Stomach (tissue), 9 donors: Measurements from ENCODE around the gene STYX. TPM values are rescaled to one million over a fixed set of nuclear protein-coding genes. Genes with fewer than 3 reads are reported as not detected.

ENCODE experiments used
- DNase-seq, 2 donors: peaks; one replicate each; pipeline versions ENCODE4 v3.0.0 to v3.0.0-alpha.2; 2013 to 2019
- H3K27ac ChIP-seq, 5 donors: fragments of 200-600 bp in 4 of 5; sonication (generic) in 4 of 5; one replicate each; pipeline ENCODE4 v1.5.1; 2013 to 2019; ENCODE audit warnings: mild to moderate bottlenecking in 1 of 5, moderate library complexity in 1 of 5
- H3K27me3 ChIP-seq, 3 donors: fragments of 200-600 bp; sonication (generic); one replicate each; pipeline ENCODE4 v1.5.1; 2017 to 2019; ENCODE audit warnings: mixed run types in 1 of 3
- H3K36me3 ChIP-seq, 4 donors: fragments of 200-600 bp; sonication (generic); 1 replicate in 3 of 4; 2 replicates in 1 of 4; pipeline ENCODE4 v1.5.1; 2016 to 2019
- H3K4me1 ChIP-seq, 4 donors: fragments of 200-600 bp; sonication (generic); one replicate each; pipeline ENCODE4 v1.5.1; 2016 to 2019
- H3K4me3 ChIP-seq, 4 donors: fragments of 200-600 bp; sonication (generic) in 3 of 4; one replicate each; pipeline ENCODE4 v1.5.1; 2016 to 2019; ENCODE audit warnings: mild to moderate bottlenecking in 1 of 4
- H3K9me3 ChIP-seq, 4 donors: fragments of 200-600 bp; sonication (generic); one replicate each; pipeline ENCODE4 v1.5.1; 2016 to 2019
- CTCF ChIP-seq, 7 experiments: fragments of 450-650 bp in 4 of 7; fragments of 200-600 bp in 3 of 7; sonication (generic) in 3 of 7; IDR thresholded peaks; one replicate each; pipeline ENCODE4 v1.5.1; 2016 to 2019; ENCODE audit warnings: antibody characterized with exemption in 7 of 7, control low read depth in 2 of 7, mild to moderate bottlenecking in 1 of 7
- EP300 ChIP-seq: sonication (generic); formaldehyde crosslinking; IDR thresholded peaks from one replicate; pipeline ENCODE4 v1.6.1; 2017; ENCODE audit warnings: antibody characterized with exemption
- POLR2A ChIP-seq, 4 donors: fragments of 450-650 bp; IDR thresholded peaks; one replicate each; pipeline ENCODE4 v1.6.1; 2016; ENCODE audit warnings: antibody characterized with exemption in 4 of 4, control low read depth in 2 of 4, mild to moderate bottlenecking in 1 of 4, moderate library complexity in 1 of 4
- POLR2AphosphoS5 ChIP-seq, 3 donors: sonication (generic); formaldehyde crosslinking; IDR thresholded peaks; one replicate each; pipeline ENCODE4 v1.6.1; 2016; ENCODE audit warnings: antibody characterized with exemption in 3 of 3
- WGBS, 5 donors: extraction: QIAGEN DNeasy Blood & Tissue Kit in 3 of 5; methylation state at CpG; one replicate each; pipeline versions ENCODE4 v1.1.5 to v1.1.7; 2013 to 2018; 5-methylcytosine and 5-hydroxymethylcytosine counted together
- intact Hi-C: fragments of 100-400 bp; cut with DNase I; formaldehyde crosslinking; loops from one replicate; pipeline ENCODE4 v1.15.1; 2023; ENCODE audit warnings: low total_unique reads
- polyA plus RNA-seq, 3 donors: library from polyadenylated mRNA; stranded (reverse); fragments of 200-250 nt; gene quantifications; one replicate each; pipeline ENCODE4 v1.2.3, GENCODE V29; 2013
- total RNA-seq, 5 donors: library from RNA; depleted of rRNA; stranded (reverse); fragments of >200 nt; gene quantifications; one replicate each; pipeline versions ENCODE4 v1.1.0 to v1.2.3, GENCODE V29; 2014 to 2016
- donor health status: healthy with polysubstance abuse.
- donor health status: Bipolar disorder and iron deficiency.
- donor health status: healthy.

Gene STYX
- total and polyA plus RNA-seq, 8 donors: 4.8 to 23.3 (median 10.0) TPM

GRCh38 chr14:52690983-52691760, 38.8 kb upstream of the STYX start:
- TF ChIP-seq POLR2A (IDR thresholded peaks at IDR 0.05): no peak
- TF ChIP-seq CTCF (IDR thresholded peaks at IDR 0.05): no peak
- TF ChIP-seq EP300: no peak
- TF ChIP-seq POLR2AphosphoS5 (IDR thresholded peaks at IDR 0.05): no peak
- Histone ChIP-seq H3K27me3 (no peaks in the 10 kb centered on the region), H3K27ac (no peak overlapping the region), H3K4me3 (no peak overlapping the region), H3K9me3 (no peaks in the 10 kb centered on the region), H3K36me3 (no peaks in the 10 kb centered on the region), H3K4me1 (peaks cover 30 to 80% (median 62%) of the 10 kb centered on the region in 4 donors)
- intact Hi-C loops: no loop called here
- WGBS, 5 donors: 60 to 76% (median 63%) methylated on average over 7 of the region's 7 CpGs
- DNase-seq: no peak

GRCh38 chr14:52692248-52692962, 37.6 kb upstream of the STYX start:
- intact Hi-C loops: no loop called here
- Histone ChIP-seq H3K4me1 (peaks cover 28 to 71% (median 58%) of the 10 kb centered on the region in 4 donors), H3K36me3 (no peaks in the 10 kb centered on the region), H3K4me3 (no peak overlapping the region), H3K27ac (peak overlapping the region in 1 of 5 donors; percentile 44), H3K27me3 (no peaks in the 10 kb centered on the region), H3K9me3 (no peaks in the 10 kb centered on the region)
- peak in 1 of 2 donors; percentile 27 for DNase-seq
- 47 to 56% (median 54%) methylated on average over 5 of the region's 5 CpGs for WGBS, 5 donors
- peak in 1 of 3 donors; percentile 30 for TF ChIP-seq POLR2AphosphoS5 (IDR thresholded peaks at IDR 0.05)
- no peak for TF ChIP-seq EP300

- H3K27me3 ChIP-seq: no peaks in the 10 kb centered on the region
- H3K4me1 ChIP-seq: peaks cover 23 to 65% (median 55%) of the 10 kb centered on the region in 4 donors
- H3K4me3 ChIP-seq: peak overlapping the region in 1 of 4 donors; percentile 89
- intact Hi-C loops: no loop called here
- H3K27ac ChIP-seq: peak overlapping the region in 1 of 5 donors; percentile 99
- TF ChIP-seq POLR2A (IDR thresholded peaks at IDR 0.05) (no peak), EP300 (no peak), POLR2AphosphoS5 (IDR thresholded peaks at IDR 0.05) (no peak), CTCF (IDR thresholded peaks at IDR 0.05) (no peak)
- H3K36me3 ChIP-seq: no peaks in the 10 kb centered on the region
- no peaks in the 10 kb centered on the region for H3K9me3 ChIP-seq
- DNase-seq: no peak
- WGBS, 5 donors: 56 to 77% (median 63%) methylated on average over 3 of the region's 3 CpGs
These were observed 36.9 kb upstream of the STYX start for GRCh38 chr14:52693036-52693435.

- no peaks in the 10 kb centered on the region for H3K9me3 ChIP-seq
- TF ChIP-seq POLR2A (IDR thresholded peaks at IDR 0.05) (no peak), EP300 (no peak), POLR2AphosphoS5 (IDR thresholded peaks at IDR 0.05) (no peak), CTCF (IDR thresholded peaks at IDR 0.05) (no peak)
- no peaks in the 10 kb centered on the region for H3K27me3 ChIP-seq
- WGBS, 5 donors: 86 to 91% (median 88%) methylated on average over 7 of the region's 7 CpGs
- H3K4me1 ChIP-seq: peaks cover 23 to 60% (median 53%) of the 10 kb centered on the region in 4 donors
- H3K27ac ChIP-seq: peak overlapping the region in 1 of 5 donors; percentile 99
- no peak for DNase-seq
- intact Hi-C loops: no loop called here
- H3K4me3 ChIP-seq: peak overlapping the region in 2 of 4 donors; percentile 73 to 89
- no peaks in the 10 kb centered on the region for H3K36me3 ChIP-seq
These were observed 36.4 kb upstream of the STYX start for GRCh38 chr14:52693532-52693931.
